Right cardiac atrium (tissue), 5 donors: Measurements from ENCODE around the gene SPACDR. TPM values are rescaled to one million over a fixed set of nuclear protein-coding genes. Genes with fewer than 3 reads are reported as not detected.

Experiments
- ATAC-seq, 2 donors: fragments of 200-7000 bp; cut with Tn5 transposase; one replicate each; pipeline versions ENCODE4 v1.8.0 to v1.9.1; 2020; ENCODE audit warnings: moderate library complexity in 2 of 2, mild to moderate bottlenecking in 1 of 2
- DNase-seq, 3 donors: peaks; one replicate each; pipeline ENCODE4 v3.0.0-alpha.2; 2020
- H3K27ac ChIP-seq: one replicate; pipeline ENCODE4 v1.5.1; 2013; ENCODE audit warnings: mild to moderate bottlenecking, low read length, control low read depth, moderate library complexity
- H3K27me3 ChIP-seq: one replicate; pipeline ENCODE4 v1.6.1; 2013; ENCODE audit not compliant: control insufficient read depth, insufficient read depth
- H3K4me1 ChIP-seq: one replicate; pipeline ENCODE4 v1.6.1; 2013; ENCODE audit warnings: low read length; ENCODE audit not compliant: control insufficient read depth, insufficient read depth
- H3K4me3 ChIP-seq: one replicate; pipeline ENCODE4 v1.5.1; 2013; ENCODE audit warnings: low read length, control low read depth
- H3K9me3 ChIP-seq: one replicate; pipeline ENCODE4 v1.6.1; 2013; ENCODE audit warnings: low read length; ENCODE audit not compliant: control insufficient read depth
- WGBS: extraction: QIAGEN DNeasy Blood & Tissue Kit; methylation state at CpG from one replicate; pipeline ENCODE4 v1.1.7; 2013; 5-methylcytosine and 5-hydroxymethylcytosine counted together
- intact Hi-C, 4 donors: fragments of 100-400 bp; cut with DNase I; formaldehyde crosslinking; loops; one replicate each; pipeline versions ENCODE4 v1.11.0 to v1.14.0; 2022 to 2023
- polyA plus RNA-seq: library from polyadenylated mRNA; stranded (reverse); fragments of 200-250 nt; gene quantifications from one replicate; pipeline ENCODE4 v1.2.3, GENCODE V29; 2013
- total RNA-seq, 4 donors: library from RNA; stranded (reverse); fragmentation: NEBNext Ultra II Directional; extraction: Animal tissue kit (Norgen Biotek cat#: 25700); gene quantifications; one replicate each; pipeline ENCODE4 v1.2.1, GENCODE V29; 2021
- donor health status: healthy with polysubstance abuse.
- donor health status: DM: no; HTN: yes; CAD: no.
- donor health status: DM: no; HTN: no; CAD: no.
- donor health status: DM: no; HTN: yes; CAD: no; lungs with severe emphysema.
- donor health status: DM: yes; HTN: yes; CAD: no.

SPACDR gene
- total and polyA plus RNA-seq, 5 donors, result 0.11 to 0.44 TPM; not detected in 3

- Histone ChIP-seq H3K27ac (peak overlapping the region; percentile 83), H3K4me1 (peaks cover 22% of the 10 kb centered on the region), H3K4me3 (no peak overlapping the region), H3K27me3 (no peaks in the 10 kb centered on the region), H3K9me3 (no peaks in the 10 kb centered on the region)
- peak; percentile 16 to 58 for ATAC-seq
- 37% methylated on average over 14 of the region's 14 CpGs for WGBS
- intact Hi-C loops, result loop anchor here in 2 of 4 donors (5.0 to 10.0 kb wide), 2 partner anchors 84 to 212 kb away; no protein-coding TSS in a partner anchor
- DNase-seq, result peak; percentile 76 to 81 (median 76)
These were observed 8.9 kb upstream of the SPACDR start for GRCh38 chr7:100472854-100473499.

DNA sequence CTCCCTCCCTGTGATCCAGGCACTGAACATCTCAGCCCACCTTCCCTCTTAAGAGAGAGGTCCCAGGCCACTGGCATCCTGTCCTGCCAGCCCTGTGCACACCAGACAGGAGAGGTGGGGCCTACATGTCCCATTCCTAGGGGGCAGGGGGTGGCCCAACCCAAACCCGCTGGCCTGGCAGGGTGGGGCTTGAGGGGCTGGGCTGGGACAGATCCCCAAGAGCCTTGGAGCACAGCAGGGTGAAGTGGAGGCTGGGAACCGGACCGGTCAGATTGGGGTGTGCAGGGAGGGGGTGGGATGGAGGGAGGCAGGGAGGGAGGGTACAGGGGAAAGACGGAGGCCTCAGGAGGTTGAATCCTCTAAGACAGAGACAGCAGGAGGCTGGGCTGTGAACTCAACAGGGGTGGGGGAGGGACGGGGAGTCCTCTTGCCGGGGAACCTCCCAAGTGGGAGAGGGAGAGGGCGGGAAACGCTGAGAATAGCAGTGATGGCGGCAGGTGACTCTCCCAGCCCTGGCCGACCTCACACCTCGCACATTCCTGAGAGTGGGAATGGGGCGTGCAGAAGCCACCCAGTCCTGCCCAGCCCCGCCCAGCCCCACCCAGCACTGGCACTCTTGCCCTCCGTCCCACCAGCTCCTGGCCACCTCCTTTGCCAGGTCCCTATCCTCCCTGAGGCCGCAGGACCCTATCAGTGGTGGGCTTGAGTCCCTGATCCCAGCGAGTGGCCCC lies 8.2 kb upstream of the SPACDR start:
- peaks cover 19% of the 10 kb centered on the region for H3K4me1 ChIP-seq
- no peak overlapping the region for H3K4me3 ChIP-seq
- ATAC-seq (peak in 1 of 2 donors; percentile 5), DNase-seq (peak in 2 of 3 donors; percentile 53 to 60)
- 32% methylated on average over 16 of the region's 16 CpGs for WGBS
- peak overlapping the region; percentile 62 for H3K27ac ChIP-seq
- intact Hi-C loops, result loop anchor here in 2 of 4 donors (5.0 to 10.0 kb wide), 2 partner anchors 85 to 213 kb away; no protein-coding TSS in a partner anchor
- H3K9me3 ChIP-seq, result no peaks in the 10 kb centered on the region
- H3K27me3 ChIP-seq, result no peaks in the 10 kb centered on the region

DNA sequence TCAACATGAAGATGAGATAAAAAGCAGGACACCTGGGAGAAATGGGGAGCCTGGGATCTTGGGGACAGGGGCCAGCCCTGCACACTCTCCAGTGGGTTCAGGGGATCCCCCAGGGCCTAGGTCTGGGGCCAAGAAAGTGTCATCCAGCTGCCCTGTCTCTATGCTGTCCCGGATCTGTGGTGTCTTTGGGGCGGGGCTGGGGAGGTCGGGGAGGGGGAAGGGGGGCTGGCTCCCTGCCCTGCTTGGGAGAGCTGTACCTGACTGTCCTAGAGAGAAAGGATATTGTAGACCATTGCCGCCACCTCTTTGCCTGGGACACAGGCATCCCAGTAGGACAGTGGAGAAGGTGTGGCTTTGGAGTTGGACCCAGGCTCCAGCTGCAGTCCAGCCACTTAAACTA lies 7.0 kb upstream of the SPACDR start:
- Histone ChIP-seq H3K27me3 (no peaks in the 10 kb centered on the region), H3K4me3 (no peak overlapping the region), H3K27ac (peak overlapping the region; percentile 11), H3K9me3 (no peaks in the 10 kb centered on the region), H3K4me1 (peaks cover 12% of the 10 kb centered on the region)
- ATAC-seq, result no peak
- intact Hi-C loops, result loop anchor here in 2 of 4 donors (5.0 to 10.0 kb wide), 2 partner anchors 86 to 214 kb away; no protein-coding TSS in a partner anchor
- WGBS, result 45% methylated on average over 4 of the region's 4 CpGs
- DNase-seq, result peak in 2 of 3 donors; percentile 51 to 53

- WGBS, result 28% methylated on average over 13 of the region's 13 CpGs
These were observed 5.4 kb upstream of the SPACDR start for GRCh38 chr7:100469227-100470044.

GRCh38 chr7:100467638-100468373 lies 3.7 kb upstream of the SPACDR start:
- Histone ChIP-seq H3K27ac (peak overlapping the region; percentile 22), H3K4me3 (no peak overlapping the region), H3K27me3 (no peaks in the 10 kb centered on the region), H3K4me1 (peaks cover 8% of the 10 kb centered on the region), H3K9me3 (no peaks in the 10 kb centered on the region)
- ATAC-seq (no peak), DNase-seq (peak in 2 of 3 donors; percentile 73 to 80)
- intact Hi-C loops, result loop anchor here (5.0 to 10.0 kb wide), 4 partner anchors 89 to 227 kb away; partner anchors contain the start of gene GIGYF1 (in 2 of the 4)
- WGBS, result 50% methylated on average over 22 of the region's 22 CpGs

More at GRCh38 chr7:100469227-100470044, 5.4 kb upstream of the SPACDR start:
- Histone ChIP-seq H3K4me3 (no peak overlapping the region), H3K27me3 (no peaks in the 10 kb centered on the region), H3K9me3 (no peaks in the 10 kb centered on the region), H3K27ac (peak overlapping the region; percentile 68), H3K4me1 (peaks cover 12% of the 10 kb centered on the region)
- peak; percentile 86 to 96 (median 95) for DNase-seq
- intact Hi-C loops, result loop anchor here (5.0 to 10.0 kb wide), 4 partner anchors 88 to 225 kb away; partner anchors contain the start of gene GIGYF1 (in 2 of the 4)
- ATAC-seq, result peak; percentile 69 to 73

DNA sequence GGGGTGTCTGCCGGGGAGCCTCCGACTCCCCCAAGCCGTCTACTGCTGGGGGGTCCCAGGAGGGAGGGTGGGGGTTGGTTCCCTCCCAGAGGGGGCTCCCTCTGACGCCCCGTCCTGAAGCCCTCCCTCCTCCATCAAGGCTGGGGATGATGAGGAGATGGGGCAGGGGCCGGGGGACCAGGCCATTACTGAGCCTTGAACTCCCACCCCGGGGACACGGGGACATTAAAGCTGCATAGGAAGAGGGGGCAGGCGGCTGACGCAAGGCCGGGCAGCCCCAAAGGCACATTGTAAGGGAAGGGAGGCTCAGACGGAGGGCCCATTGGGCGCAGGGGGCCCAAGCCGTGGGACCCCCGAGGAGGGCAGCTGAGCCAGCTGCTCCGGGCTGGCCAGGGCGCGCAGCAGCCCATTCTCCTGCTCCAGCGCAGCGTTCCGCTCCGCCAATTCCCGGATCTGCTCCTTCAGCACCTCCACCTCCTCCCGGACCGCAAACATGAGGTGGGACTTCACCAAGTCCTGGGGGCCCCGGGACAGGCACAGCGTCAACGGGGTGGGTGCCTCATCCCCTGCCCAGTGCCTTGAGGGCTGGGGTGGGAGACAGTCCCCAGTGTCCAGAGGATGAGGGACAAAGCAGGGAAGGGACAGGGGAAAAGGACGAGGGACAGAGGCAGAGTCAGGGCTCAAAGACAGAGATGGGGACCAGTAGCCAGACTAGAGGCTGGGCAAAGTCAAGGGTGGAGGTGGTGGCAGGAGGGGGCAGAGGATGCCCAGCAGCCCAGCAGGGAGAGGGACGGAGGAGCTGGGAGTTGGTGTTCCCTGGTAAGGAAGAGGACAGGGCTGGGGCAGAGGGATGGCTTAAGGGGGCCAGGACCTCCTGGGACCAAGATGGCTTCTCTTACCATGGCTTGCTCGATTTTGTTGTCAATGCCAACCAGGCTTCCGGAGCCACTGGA lies 2.9 kb upstream of the SPACDR start:
- WGBS, result 65% methylated on average over 32 of the region's 32 CpGs
- Histone ChIP-seq H3K4me3 (no peak overlapping the region), H3K4me1 (peaks cover 3% of the 10 kb centered on the region), H3K27me3 (no peaks in the 10 kb centered on the region), H3K9me3 (no peaks in the 10 kb centered on the region), H3K27ac (no peak overlapping the region)
- peak in 1 of 3 donors; percentile 56 for DNase-seq
- intact Hi-C loops, result loop anchor here (5.0 to 10.0 kb wide), 4 partner anchors 90 to 228 kb away; partner anchors contain the start of gene GIGYF1 (in 2 of the 4)
- peak; percentile 2 to 5 for ATAC-seq

- Histone ChIP-seq H3K4me1 (peaks cover 3% of the 10 kb centered on the region), H3K9me3 (no peaks in the 10 kb centered on the region), H3K27me3 (no peaks in the 10 kb centered on the region), H3K27ac (peak overlapping the region; percentile 69), H3K4me3 (no peak overlapping the region)
- WGBS, result 7% methylated on average over 17 of the region's 17 CpGs
- intact Hi-C loops, result loop anchor here (5.0 to 10.0 kb wide), 4 partner anchors 91 to 229 kb away; partner anchors contain the start of gene GIGYF1 (in 2 of the 4)
- DNase-seq (peak; percentile 82 to 94 (median 93)), ATAC-seq (peak; percentile 86 to 89)
These were observed 1.7 kb upstream of the SPACDR start for GRCh38 chr7:100465702-100466311.

DNA sequence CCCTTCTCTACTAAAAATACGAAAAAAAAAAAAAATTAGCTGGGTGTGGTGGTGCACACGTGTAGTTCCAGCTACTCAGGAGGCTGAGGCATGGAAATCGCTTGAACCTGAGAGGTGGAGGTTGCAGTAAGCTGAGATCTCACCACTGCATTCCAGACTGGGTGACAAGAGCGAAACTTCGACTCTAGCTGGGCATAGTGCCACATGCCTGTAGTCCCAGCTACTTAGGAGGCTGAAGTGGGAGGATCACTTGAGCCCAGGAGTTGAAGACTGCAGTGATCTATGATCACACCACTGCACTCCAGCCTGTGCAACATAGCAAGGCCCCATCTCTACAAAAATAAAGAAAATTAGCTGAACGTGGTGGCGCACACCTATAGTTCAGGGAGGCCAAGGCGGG lies 1.2 kb upstream of the SPACDR start:
- 65% methylated on average over 8 of the region's 8 CpGs for WGBS
- DNase-seq, result peak in 1 of 3 donors; percentile 49
- no peaks in the 10 kb centered on the region for H3K9me3 ChIP-seq
- H3K27ac ChIP-seq, result no peak overlapping the region
- no peak overlapping the region for H3K4me3 ChIP-seq
- intact Hi-C loops, result loop anchor here (5.0 to 10.0 kb wide), 4 partner anchors 92 to 230 kb away; partner anchors contain the start of gene GIGYF1 (in 2 of the 4)
- no peak for ATAC-seq
- H3K27me3 ChIP-seq, result no peaks in the 10 kb centered on the region
- peaks cover 3% of the 10 kb centered on the region for H3K4me1 ChIP-seq

GRCh38 chr7:100464791-100465190 lies 731 bp upstream of the SPACDR start:
- WGBS, result 92% methylated on average over 2 of the region's 2 CpGs
- DNase-seq (no peak), ATAC-seq (no peak)
- intact Hi-C loops, result loop anchor here (5.0 to 10.0 kb wide), 4 partner anchors 93 to 230 kb away; partner anchors contain the start of gene GIGYF1 (in 2 of the 4)
- Histone ChIP-seq H3K9me3 (no peaks in the 10 kb centered on the region), H3K27ac (no peak overlapping the region), H3K4me1 (peaks cover 3% of the 10 kb centered on the region), H3K4me3 (no peak overlapping the region), H3K27me3 (no peaks in the 10 kb centered on the region)
